Urothelium cell line (cell line): ENCODE data around the gene THRB.

ENCODE experiments used
- DNase-seq: peaks from one replicate; pipeline ENCODE4 v3.0.0; 2011; ENCODE audit warnings: low spot score, mixed read lengths
- FAIRE-seq: peaks from 2 replicates; lab custom pipeline; 2011; peaks lifted over from hg19 to GRCh38; lab: Jason Lieb, UNC

The THRB gene

DNA sequence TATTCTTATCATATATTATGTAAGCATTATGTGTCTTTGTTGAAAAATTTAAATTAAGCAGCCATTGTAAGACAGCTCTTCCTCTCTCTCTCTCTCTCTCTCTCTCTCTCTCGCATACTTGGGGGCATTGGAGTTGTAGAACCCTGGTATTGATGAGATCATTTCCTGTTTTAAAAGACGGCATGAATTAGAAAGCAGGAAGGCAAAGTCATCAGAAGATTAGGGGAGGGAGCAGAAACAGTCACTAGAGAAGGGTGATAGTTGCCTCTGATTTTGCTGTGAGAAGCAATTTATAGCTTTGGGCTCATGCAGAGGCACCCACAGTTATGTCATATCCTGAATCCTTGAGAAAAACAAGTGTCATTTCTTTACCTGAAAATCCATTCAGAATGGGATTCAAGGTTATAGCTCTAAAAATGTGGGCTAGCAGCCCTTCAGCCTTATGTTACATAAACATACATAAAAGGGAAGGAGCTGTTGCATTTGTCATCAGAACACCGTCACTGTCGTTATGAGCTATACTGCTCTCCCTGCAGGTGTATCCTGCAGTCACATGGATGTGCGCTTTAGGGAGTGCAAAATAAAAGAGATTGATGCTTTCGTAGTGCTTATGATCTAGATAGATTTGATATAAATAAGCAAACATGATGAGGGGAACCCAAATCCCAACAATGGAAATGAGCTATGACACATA, 335.7 kb downstream of the THRB start:
- DNase-seq (no peak), FAIRE-seq (no peak)

- no peak for FAIRE-seq
- no peak for DNase-seq
Measured at GRCh38 chr3:24157106-24157505, 337.5 kb downstream of the THRB start.

- FAIRE-seq, result no peak
- DNase-seq, result peak; percentile 83
Measured at GRCh38 chr3:24156466-24156865, 338.2 kb downstream of the THRB start.

DNA sequence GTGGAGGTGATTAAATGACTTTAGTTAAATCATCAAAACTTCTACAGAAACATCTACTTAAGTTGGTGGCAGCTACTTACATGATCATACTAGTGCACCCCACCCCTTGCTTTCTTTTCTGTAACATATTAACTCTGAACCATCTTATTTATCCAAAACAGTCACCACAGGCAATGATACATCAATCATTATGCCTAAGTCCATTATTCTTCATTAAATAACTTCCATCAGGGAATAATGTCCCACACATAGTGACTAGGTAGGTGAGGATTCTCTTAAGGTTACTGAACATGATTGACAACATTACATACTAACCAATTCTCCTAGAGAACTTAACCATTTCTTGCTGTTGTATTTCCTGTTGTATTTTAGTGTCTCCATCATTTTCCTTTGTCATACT, 339.4 kb downstream of the THRB start:
- FAIRE-seq, result no peak
- DNase-seq, result no peak

DNA sequence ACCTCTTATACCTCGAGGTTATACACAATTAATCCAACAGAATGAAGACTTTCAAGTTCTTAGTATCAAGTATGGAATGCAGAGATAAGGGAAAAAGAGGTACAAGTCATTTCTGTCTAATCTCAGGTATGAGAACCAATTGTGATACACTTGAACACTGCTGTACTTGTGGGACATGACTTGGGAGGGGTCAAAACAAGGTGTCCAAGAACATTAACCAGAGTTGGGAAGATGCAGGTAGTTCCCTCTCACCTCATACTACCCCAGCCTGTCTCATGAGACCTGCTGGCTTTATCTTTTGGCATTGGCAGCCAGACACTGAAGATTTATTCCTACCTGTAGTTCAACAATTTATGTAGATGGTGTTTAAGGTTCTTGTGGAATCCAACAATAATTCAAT, 339.9 kb downstream of the THRB start:
- no peak for DNase-seq
- FAIRE-seq, result no peak

- FAIRE-seq (no peak), DNase-seq (no peak)
Measured at GRCh38 chr3:24154013-24154695, 340.5 kb downstream of the THRB start.

DNA sequence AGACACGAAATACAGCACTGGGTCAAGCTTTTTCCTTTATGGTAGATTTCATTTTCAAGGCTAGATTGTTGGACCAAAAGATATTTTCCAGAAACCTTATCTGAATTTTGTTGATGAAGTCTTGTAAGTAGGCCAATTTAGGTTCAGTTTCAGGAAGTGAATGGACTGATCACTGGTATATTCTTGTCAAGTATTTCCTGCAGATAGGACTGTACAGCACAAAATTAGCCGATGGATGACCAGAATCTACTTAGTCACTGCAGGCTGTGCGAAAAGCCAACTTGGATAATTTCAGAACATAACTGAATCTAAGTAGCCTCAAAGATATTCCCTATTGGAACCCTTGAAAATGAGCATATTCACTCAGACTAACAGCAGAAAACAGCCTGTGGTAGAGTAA, 343.1 kb downstream of the THRB start:
- no peak for FAIRE-seq
- no peak for DNase-seq

- FAIRE-seq (no peak), DNase-seq (no peak)
Measured at GRCh38 chr3:24149032-24149431, 345.6 kb downstream of the THRB start.

GRCh38 chr3:24145981-24146822, 348.4 kb downstream of the THRB start:
- DNase-seq (peak; percentile 67), FAIRE-seq (peak; percentile 66)

DNA sequence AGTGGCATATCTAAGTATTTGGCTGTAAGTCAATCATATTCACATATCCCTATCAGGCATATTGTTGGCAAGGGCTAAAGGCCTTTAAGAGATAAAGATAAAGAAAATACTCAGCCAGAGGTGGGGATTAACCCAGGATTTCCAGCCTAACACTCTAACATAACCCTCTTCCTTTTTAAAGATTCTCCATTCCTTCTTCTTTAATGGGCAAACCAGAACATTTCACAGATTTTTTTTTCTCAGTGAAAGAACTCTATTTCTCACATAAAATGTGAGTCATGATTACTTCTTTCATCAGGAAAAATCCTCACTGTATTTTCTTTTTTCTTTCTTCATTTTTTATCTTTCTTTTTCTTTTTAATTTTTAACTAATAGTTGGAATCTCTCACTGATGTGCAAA, 349.2 kb downstream of the THRB start:
- FAIRE-seq, result no peak
- DNase-seq, result no peak

DNA sequence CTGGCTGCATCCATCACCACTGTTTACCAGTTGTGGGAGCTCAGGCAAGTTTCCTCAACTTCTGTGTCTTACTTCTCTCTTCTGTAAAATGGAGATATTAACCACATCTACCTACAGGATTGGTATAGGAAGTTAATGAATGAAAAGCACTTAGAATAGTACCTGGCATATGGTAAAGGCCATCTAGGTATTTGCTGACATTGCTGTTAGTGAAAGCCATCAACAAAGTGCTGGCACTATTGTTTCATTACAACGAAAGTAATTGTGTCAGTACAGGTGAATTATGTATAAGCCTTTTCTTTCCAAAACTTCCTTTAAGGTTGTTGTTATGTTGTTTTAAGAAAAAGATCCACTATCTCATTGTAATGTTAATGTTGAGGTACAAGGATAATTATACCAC, 352.5 kb downstream of the THRB start:
- no peak for DNase-seq
- no peak for FAIRE-seq

- FAIRE-seq, result no peak
- no peak for DNase-seq
Measured at GRCh38 chr3:24141548-24141947, 353.1 kb downstream of the THRB start.

DNA sequence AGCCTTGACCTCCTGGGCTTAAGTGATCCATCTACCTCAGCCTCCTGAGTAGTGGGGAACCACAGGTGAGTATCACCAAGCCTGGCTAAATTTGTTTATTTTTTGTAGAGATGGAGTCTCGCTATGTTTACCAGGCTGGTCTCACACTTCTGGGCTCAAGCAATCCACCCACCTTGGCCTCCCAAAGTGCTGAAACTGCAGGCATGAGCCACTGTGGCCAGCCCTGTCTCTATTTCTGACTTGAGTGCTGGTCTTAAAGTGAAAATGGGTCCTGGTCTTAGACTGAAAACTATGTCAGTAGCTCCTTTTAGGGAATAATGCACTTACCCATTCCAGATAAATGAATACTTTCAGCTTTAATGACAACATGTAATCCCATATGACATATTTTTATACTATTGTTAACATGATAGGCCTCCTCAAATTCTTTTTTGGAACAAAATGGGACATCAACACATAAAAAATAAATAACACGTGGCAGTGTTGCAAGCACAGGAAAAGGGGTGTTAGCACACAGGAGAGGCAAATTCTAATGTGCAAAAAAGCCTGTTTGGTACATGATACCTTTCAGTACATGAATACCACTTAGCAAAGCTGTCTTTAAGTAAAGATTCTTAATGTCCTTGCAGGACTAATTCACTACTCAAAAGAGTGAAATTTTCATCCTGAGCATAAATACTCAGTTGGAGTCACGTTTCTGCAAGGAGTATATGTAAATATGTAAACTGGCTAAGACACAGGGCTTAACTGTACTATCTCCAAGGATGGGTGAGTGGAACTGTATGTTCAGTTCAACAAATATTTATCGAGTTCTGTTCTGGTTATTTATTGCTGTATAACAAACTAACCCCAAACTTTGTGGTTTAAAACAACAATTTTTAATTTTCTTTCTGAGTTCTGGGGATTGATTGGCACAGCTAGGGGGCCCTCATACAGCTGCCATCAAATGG, 354.9 kb downstream of the THRB start:
- DNase-seq (no peak), FAIRE-seq (no peak)

DNA sequence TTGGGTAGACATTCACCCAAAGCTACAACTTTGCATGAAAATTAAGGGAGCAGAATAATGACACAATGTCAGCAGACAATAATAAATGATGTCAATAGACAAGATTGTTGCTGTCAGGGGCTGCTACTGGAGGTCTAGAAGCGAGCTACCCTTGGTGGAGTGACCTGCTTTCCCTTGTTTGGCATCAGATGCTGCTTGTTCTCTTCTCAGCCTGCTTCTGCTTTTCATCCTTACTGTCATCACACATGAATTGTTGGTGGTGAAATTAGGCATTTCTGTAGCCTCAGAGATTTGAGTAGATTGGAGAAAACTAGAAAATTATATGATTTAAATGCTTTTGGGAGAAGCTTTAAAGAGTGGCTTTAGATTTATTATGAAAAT, 355.8 kb downstream of the THRB start:
- DNase-seq, result no peak
- FAIRE-seq, result no peak

- no peak for DNase-seq
- FAIRE-seq, result no peak
Measured at GRCh38 chr3:24137958-24138875, 356.4 kb downstream of the THRB start.

DNA sequence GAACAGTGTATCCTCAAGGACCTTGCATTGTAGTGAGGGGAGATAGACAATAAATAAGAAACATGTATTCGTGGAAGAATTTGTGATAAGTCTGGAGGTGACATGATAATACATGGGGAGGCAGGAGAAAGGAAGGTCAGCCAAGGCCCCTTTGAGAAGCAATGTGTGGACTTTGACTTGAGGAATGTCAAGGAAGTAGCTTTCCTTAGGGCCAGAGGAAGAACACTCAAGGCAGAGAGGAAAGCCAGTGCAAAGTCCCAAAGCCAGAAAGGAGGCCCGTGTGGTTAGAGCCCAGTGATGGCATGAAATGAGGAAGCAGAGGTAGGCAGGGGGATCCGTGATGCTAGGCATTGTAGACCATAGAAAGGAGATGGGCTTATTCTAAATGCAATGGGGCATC, 357.3 kb downstream of the THRB start:
- no peak for FAIRE-seq
- DNase-seq, result no peak

DNA sequence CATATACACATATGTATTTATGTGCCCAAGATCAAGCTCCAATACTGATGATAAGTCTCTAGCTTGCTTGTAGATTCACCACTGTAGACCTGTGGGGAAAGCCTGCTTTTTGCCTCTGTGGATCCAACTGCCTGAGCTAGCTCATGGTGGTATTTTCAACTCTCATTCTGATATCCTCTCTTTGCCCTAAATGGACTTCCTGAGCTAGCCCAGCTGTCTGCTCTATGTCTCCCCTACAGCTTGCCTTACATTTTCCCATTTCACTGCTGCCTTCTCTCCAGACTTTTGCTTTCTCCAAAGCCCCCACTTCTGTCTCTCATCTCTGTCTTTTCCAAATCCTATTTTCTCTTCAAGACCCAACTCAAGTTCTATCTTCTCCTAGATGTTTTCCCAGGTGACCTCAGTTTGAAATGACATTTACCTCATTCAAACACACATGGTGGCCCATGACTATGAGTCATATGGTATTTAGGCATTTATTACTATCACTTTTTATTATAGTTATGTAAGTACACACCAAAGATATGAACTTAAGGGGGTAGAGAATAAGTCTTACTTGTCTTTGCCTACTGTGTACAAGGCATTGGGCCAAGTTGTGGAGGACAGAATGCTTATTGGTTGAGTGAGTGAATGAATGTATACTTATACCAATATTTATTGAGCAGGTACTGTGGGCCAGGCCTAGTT, 357.9 kb downstream of the THRB start:
- DNase-seq (no peak), FAIRE-seq (no peak)

- no peak for FAIRE-seq
- no peak for DNase-seq
Measured at GRCh38 chr3:24135280-24135679, 359.4 kb downstream of the THRB start.

- no peak for DNase-seq
- FAIRE-seq, result no peak
Measured at GRCh38 chr3:24133942-24134341, 360.7 kb downstream of the THRB start.
